Ovary (tissue), 3 donors: ENCODE results near the gene GAPDH.

ENCODE experiments used
- EP300 ChIP-seq: sonication (generic); formaldehyde crosslinking; IDR thresholded peaks from one replicate; pipeline ENCODE4 v1.6.1; 2017; ENCODE audit warnings: antibody characterized with exemption
- POLR2A ChIP-seq: fragments of 450-650 bp; IDR thresholded peaks from one replicate; pipeline ENCODE4 v1.6.1; 2017; ENCODE audit warnings: antibody characterized with exemption, mild to moderate bottlenecking, moderate library complexity
- TF ChIP-seq, protein P1 (sequence below), 3 donors: fragments of 450-650 bp in 2 of 3; fragments of 200-600 bp in 1 of 3; IDR thresholded peaks; one replicate each; pipeline versions ENCODE4 v1.5.1 to v1.8.0; 2016 to 2022; ENCODE audit warnings: antibody characterized with exemption in 3 of 3, mild to moderate bottlenecking in 1 of 3
- donor health status: DM: no; HTN: no; CAD: no.

DNA sequence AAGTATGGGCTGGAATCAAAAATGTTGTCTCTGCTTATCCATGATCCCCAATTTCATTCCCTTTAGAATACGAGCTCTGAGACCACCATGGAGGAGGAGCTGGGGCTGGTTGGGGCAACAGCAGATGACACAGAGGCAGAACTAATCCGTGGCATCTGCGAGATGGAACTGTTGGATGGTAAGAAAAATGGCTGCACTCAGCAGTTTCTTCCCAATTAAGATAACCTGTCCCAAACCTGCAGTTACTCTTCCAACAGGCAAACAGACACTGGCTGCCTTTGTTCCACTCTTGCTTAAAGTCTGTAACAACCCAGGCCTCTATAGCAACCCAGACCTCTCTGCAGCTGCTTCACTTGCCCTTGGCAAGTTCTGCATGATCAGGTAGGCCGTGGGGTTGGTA lies 6.6 kb upstream of the GAPDH start:
- TF ChIP-seq, protein P1, sequence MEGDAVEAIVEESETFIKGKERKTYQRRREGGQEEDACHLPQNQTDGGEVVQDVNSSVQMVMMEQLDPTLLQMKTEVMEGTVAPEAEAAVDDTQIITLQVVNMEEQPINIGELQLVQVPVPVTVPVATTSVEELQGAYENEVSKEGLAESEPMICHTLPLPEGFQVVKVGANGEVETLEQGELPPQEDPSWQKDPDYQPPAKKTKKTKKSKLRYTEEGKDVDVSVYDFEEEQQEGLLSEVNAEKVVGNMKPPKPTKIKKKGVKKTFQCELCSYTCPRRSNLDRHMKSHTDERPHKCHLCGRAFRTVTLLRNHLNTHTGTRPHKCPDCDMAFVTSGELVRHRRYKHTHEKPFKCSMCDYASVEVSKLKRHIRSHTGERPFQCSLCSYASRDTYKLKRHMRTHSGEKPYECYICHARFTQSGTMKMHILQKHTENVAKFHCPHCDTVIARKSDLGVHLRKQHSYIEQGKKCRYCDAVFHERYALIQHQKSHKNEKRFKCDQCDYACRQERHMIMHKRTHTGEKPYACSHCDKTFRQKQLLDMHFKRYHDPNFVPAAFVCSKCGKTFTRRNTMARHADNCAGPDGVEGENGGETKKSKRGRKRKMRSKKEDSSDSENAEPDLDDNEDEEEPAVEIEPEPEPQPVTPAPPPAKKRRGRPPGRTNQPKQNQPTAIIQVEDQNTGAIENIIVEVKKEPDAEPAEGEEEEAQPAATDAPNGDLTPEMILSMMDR (IDR thresholded peaks at IDR 0.05), result no peak
- TF ChIP-seq EP300 (no peak), POLR2A (no peak)
